IMR-90 (cell line): ENCODE results near the gene KCNQ1.

ENCODE experiments used
- BHLHE40 ChIP-seq: fragments of 150-350 bp; IDR thresholded peaks from 2 replicates; pipeline ENCODE4 v1.6.1; 2016; ENCODE audit warnings: mild to moderate bottlenecking, low read depth, low read length
- CTCF ChIP-seq: conservative IDR thresholded peaks from 2 replicates; pipeline ENCODE4 v1.5.1; 2012; ENCODE audit warnings: mild to moderate bottlenecking, low read depth, low read length, improper control_type of control experiment
- MAFK ChIP-seq: IDR thresholded peaks from 2 replicates; pipeline ENCODE4 v1.6.1; 2012; ENCODE audit warnings: low read depth, low read length, improper control_type of control experiment
- MAZ ChIP-seq: IDR thresholded peaks from 2 replicates; pipeline ENCODE4 v1.6.1; 2012; ENCODE audit warnings: low read depth, mild to moderate bottlenecking, low read length, improper control_type of control experiment, moderate library complexity, borderline replicate concordance
- NFE2L2 ChIP-seq: fragments of 150-350 bp; IDR thresholded peaks from 2 replicates; pipeline ENCODE4 v1.6.1; 2016; ENCODE audit warnings: low read depth, mild to moderate bottlenecking, low read length
- POLR2A ChIP-seq: IDR thresholded peaks from 2 replicates; pipeline ENCODE4 v1.6.1; 2012; ENCODE audit warnings: mild to moderate bottlenecking, low read depth, low read length
- RAD21 ChIP-seq: IDR thresholded peaks from 2 replicates; pipeline ENCODE4 v1.6.1; 2012; ENCODE audit warnings: low read length, improper control_type of control experiment
- USF2 ChIP-seq: fragments of 150-350 bp; IDR thresholded peaks from 2 replicates; pipeline ENCODE4 v1.6.1; 2017; ENCODE audit warnings: mild to moderate bottlenecking, antibody characterized with exemption, low read length, low read depth

- no peak for TF ChIP-seq BHLHE40
- TF ChIP-seq CTCF = no peak
- TF ChIP-seq MAFK = no peak
- TF ChIP-seq POLR2A = no peak
- no peak for TF ChIP-seq NFE2L2
- no peak for TF ChIP-seq MAZ
- TF ChIP-seq USF2 = no peak
- no peak for TF ChIP-seq RAD21
Observed at GRCh38 chr11:2402890-2403645, 41.7 kb upstream of the KCNQ1 start.
